ENCODE data around the gene EXOC4.
A peak's percentile ranks its signal among the peaks of the same experiment; 100 is the strongest.

Gene EXOC4

DNA sequence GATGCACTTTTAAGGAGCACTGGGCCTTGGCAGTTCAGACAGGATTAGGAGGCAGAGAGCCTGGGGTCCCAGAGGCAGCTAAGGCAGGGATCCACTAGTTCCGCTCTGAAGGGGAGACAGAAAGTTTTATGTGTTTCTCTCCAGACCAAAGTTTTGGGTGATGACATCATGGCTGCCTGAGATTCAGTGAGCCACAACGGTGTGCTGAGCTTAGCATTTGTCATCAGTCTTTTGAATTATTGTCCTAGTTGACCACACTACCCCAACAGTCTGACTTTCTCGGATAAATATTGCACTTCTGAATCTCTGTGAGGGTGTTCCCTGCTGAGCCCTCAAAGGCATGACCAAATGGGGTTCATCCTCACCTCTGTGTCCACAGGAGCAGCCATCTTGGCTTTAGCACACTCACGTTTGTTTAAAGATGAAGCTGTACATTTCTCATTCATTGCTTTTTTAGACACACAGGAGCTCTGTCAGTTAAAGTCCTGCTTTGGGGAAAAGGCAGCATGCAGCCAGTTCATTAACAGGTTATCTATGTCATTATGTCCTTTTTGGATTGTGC lies 576.5 kb downstream of the EXOC4 start:
- DNase-seq (ENCODE audit: low spot score), result peak; percentile 16

DNA sequence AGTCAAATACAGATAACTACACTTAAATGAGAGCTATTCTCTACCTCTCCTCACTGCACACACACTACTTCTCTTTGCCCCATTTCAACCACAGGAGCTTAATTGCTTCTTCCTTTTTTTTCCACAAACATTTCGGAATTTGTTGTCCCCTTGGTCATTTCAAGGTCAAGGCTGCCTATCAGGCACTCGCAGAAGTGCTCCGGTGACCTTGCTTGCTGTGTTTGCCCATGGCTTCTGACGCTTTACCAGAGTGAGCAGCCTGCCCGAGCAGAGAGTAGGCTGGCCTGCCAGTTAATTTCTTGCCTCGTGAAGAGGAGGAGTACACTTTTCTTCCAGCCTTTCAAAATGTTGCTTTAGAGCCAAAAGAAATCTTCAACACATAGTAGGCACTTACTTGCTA lies 577.2 kb downstream of the EXOC4 start:
- no peak for DNase-seq (ENCODE audit: low spot score)

DNA sequence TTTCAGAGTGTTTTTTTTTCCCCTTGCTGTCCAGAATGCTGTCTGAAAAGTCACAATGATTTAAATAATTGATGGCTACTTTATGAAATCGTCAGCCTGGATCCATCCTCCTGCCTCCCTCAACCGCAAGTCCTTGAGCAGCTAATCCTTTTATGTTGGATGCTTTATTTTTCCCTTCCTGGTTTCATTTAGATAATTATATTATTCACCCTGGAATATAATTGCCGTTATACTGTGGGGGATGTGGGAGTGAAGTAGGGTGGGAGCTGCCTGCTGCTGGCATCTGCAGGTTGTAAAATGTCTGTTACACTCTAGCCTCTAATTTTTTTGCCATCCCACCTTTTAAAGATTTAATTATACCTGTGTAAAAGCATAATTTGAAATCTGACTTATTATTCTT lies 583.8 kb downstream of the EXOC4 start:
- no peak for DNase-seq (ENCODE audit: low spot score)

- DNase-seq (ENCODE audit: low spot score), result no peak
Observed at GRCh38 chr7:133837224-133837623, 584.3 kb downstream of the EXOC4 start.

- DNase-seq (ENCODE audit: low spot score), result no peak
Observed at GRCh38 chr7:133839121-133839520, 586.2 kb downstream of the EXOC4 start.

DNA sequence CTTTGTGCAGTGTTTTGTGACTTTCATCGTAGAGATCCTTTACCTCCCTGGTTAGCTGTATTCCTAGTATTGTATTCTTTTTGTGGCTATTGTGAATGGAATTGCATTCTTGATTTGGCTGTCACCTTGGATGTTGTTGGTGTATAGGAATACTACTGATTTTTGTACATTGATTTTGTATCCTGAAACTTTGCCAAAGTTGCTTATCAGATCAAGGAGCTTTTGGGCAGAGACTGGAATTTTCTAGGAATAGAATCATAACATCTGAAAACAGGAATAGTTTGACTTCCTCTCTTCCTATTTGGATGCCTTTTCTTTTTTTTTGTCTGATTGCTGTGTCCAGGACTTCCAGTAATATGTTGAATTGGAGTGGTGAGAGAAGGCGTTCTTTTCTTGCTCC lies 590.5 kb downstream of the EXOC4 start:
- no peak for DNase-seq (ENCODE audit: low spot score)

DNA sequence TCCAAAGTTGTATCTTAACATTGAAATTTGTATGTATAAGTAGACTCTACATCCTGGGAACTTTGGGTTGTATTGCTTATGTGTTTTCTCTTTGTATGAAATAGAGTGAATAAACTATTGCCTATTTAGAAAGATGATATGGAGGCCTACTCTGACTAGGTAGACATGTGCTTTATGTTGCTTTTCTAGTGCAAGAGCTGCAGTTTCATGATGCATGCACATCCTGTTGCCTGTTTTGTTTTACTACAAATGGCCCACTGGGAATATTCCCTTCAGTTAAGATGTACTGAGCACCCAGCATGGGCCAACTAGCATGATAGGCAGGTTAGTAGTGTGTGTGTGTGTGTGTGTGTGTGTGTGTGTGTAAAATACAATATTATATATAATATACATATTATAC lies 592.1 kb downstream of the EXOC4 start:
- no peak for DNase-seq (ENCODE audit: low spot score)

GRCh38 chr7:133846203-133846945 lies 593.5 kb downstream of the EXOC4 start:
- DNase-seq (ENCODE audit: low spot score), result no peak

DNA sequence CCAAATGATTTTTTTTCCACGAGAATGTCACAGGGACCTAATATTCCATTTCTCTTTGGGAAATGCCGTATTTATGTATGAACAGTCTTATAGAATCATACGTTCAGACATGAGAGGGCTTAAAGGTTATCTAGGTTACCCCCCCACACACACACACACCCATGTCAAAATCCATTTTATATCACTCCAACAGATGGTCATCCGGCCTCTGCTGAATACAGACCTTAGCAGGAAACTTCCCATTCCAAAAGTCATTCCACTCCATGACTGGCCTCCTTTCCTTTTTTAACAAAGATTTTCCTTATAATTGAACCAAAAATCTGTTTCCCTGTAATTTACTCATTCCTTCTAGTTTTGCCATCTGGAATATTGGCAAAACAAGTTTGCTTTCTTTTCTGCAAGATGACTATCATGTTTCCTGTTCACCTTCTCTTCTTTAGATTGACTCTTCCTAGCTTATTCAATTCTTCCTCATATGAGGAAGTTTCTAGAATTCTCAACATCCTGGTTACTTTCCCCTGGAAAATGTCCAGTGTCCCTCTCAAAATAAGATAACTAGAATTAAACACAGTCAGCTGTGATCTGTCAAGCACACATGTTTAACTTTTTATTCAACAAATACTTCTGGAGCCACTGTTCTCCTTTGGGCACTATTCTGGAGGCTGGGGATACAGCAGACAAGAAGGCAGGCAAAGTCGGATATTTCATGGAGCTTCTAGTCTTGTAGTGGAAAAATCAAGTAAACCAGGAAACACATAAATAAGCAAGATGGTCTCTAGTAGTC lies 597.8 kb downstream of the EXOC4 start:
- no peak for DNase-seq (ENCODE audit: low spot score)

DNA sequence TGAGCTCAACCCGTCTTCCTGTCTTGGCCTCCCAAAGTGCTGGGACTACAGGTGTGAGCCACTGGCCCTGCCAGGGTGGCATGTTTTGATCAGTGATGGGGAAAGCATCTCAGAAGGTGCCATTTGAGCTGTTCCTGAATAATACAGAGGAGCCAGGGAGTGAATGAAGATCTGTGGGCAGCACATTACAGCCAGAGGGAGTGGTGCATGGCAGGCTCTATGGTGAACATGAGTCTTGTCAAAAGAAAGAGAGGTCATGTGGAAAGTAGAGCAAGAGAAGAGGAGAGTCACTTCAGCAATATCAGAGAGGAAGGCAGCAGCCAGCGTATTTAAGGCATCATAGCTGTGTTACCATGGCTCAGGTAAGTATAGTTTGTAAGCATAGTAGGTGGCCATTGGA lies 598.5 kb downstream of the EXOC4 start:
- DNase-seq (ENCODE audit: low spot score), result no peak

- DNase-seq (ENCODE audit: low spot score), result peak; percentile 62
Observed at GRCh38 chr7:133853706-133854276, 600.9 kb downstream of the EXOC4 start.

- peak; percentile 23 for DNase-seq (ENCODE audit: low spot score)
Observed at GRCh38 chr7:133854739-133855138, 601.9 kb downstream of the EXOC4 start.

- DNase-seq (ENCODE audit: low spot score), result no peak
Observed at GRCh38 chr7:133857376-133858119, 604.7 kb downstream of the EXOC4 start.

- no peak for DNase-seq (ENCODE audit: low spot score)
Observed at GRCh38 chr7:133858311-133858710, 605.4 kb downstream of the EXOC4 start.

DNA sequence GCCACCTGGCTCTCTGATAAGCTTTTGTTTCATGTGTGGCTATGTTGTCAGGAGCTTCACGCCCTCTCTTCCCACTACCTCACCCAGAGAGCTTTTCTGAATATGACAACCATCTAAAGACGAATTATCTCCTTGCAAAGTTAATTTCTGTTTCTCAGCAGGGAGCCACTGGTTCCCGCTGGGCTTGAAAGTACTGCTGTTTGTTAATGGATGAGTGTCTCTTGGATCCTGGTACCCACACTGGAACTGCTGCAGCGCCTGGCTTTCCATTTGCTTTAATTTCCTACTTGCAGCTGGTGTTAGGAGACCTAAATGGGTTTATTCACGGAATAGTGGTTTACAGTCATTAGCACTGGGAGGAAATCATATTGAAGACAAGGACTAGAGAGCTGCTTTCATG lies 606.4 kb downstream of the EXOC4 start:
- no peak for DNase-seq (ENCODE audit: low spot score)

DNA sequence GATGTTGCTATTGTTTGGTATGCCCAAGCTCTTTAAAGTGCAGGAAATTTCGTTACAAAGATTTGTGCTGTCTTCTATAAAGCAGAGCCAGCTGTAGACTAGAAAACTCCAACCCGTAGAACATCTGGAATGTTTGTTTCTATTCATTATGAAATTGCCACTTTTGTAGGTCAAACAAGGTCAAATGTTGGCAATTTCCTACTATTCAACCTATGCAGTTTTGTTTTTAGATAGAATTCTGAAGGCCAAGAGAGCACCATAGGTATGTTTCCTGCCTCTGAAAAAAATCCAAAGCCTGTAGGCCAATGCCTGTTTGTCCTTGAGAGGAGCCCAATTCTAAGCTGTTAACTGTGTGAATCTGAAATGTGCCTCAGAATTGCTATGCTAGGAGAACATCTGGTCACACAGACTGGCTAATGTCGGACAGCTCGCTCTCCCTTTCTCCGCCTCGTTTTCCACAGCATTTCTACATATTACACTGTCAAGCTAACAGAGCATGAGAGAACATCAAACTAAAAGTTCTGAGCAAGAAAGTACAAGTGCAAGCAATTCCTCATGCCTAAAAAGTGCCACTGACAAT lies 607.1 kb downstream of the EXOC4 start:
- DNase-seq (ENCODE audit: low spot score), result no peak

DNA sequence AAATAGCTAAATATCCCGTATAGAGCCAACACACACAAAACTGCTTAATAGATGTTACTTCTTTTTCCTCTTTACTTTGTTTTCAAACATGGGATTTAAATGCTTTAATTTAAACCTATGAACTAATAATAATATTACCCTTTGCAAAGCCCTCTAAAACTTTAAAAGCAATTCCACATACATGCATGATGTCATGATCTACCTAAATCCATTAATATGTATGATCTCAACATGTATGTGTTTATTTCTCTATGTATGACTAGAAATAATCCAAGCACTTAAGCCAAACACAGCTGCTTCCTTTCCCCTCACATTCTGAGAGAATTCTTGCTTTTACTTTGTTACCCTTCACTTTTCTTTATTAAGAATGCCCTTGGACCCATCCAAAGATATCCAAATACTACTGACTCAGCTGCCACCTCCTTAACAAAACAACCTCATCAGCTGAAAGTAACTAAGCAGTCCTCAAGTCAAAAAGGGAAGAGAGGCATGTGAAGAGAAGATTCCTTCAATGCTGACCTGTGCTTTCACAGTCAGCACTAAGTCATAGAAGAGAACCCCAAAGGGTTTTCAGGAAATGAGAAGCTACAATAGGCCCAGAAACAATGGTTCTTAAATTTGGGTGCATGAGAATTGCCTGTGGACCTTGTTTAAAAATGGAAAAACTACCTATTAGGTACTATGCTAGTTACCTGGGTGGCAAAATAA lies 607.9 kb downstream of the EXOC4 start:
- DNase-seq (ENCODE audit: low spot score), result no peak

- no peak for DNase-seq (ENCODE audit: low spot score)
Observed at GRCh38 chr7:133861876-133862275, 609.0 kb downstream of the EXOC4 start.

- no peak for DNase-seq (ENCODE audit: low spot score)
Observed at GRCh38 chr7:133863362-133864061, 610.6 kb downstream of the EXOC4 start.

DNA sequence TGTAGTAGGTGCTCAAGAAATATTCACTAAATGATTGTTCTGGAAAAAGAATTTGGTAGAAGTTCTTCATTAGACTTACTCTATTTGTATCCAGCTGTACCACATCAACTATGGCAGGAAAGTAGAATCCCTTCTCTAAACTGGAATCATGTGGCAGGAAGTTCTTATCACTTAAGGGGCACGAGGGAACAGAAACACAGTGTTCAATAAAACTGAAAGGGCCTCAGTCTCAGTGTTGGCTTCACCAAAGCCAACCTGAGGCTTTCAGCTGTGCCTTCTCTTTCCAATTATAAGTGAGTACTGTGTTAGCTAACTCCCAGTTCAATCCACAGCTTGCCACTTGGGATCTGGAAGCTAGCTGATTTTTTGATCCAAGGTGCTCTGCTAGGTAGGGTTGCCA lies 616.7 kb downstream of the EXOC4 start:
- DNase-seq (ENCODE audit: low spot score), result no peak

GRCh38 chr7:133871757-133872156 lies 618.9 kb downstream of the EXOC4 start:
- no peak for DNase-seq (ENCODE audit: low spot score)
